Stimulated activated CD8-positive, alpha-beta memory T cell treated with anti-CD3 and anti-CD28 coated beads, Interleukin-12 subunit alpha, Interleukin-12 subunit beta, amount 100 ng/mL, for 24 hours (primary cell): ENCODE measurements around the gene MFGE8.
"Not testable (repeated sequence)": the region's sequence is repeated elsewhere in the genome, so short reads cannot be mapped to it uniquely, and the experiment has no call there.

Source experiments
- DNase-seq: peaks from one replicate; pipeline ENCODE4 v3.0.0-alpha.2; 2020; ENCODE audit errors: extremely low read depth

MFGE8 gene

GRCh38 chr15:88913017-88913849, at the start of gene MFGE8:
MFGE8 (minus strand) TSS chr15:88913379; CDS start chr15:88913319, 60 bp downstream.
- peak; percentile 49 for DNase-seq

- no peak for DNase-seq
Measured at GRCh38 chr15:88959445-88959844, 46.3 kb upstream of the MFGE8 start.

GRCh38 chr15:88956906-88957305, 43.7 kb upstream of the MFGE8 start:
- no peak for DNase-seq

- no peak for DNase-seq
Measured at GRCh38 chr15:88956263-88956662, 43.1 kb upstream of the MFGE8 start.

- no peak for DNase-seq
Measured at GRCh38 chr15:88954431-88955277, 41.5 kb upstream of the MFGE8 start.

GRCh38 chr15:88950600-88951160, 37.5 kb upstream of the MFGE8 start:
- no peak for DNase-seq

GRCh38 chr15:88949734-88950400, 36.7 kb upstream of the MFGE8 start:
- no peak for DNase-seq

GRCh38 chr15:88940110-88940675, 27.0 kb upstream of the MFGE8 start:
- no peak for DNase-seq

- DNase-seq: no peak
Measured at GRCh38 chr15:88939486-88939806, 26.3 kb upstream of the MFGE8 start.

- no peak for DNase-seq
Measured at GRCh38 chr15:88938802-88939485, 25.8 kb upstream of the MFGE8 start.

- not testable (repeated sequence) for DNase-seq
Measured at GRCh38 chr15:88934449-88934848, 21.3 kb upstream of the MFGE8 start.

- DNase-seq: no peak
Measured at GRCh38 chr15:88932875-88933330, 19.7 kb upstream of the MFGE8 start.

GRCh38 chr15:88932271-88932874, 19.2 kb upstream of the MFGE8 start:
- no peak for DNase-seq

GRCh38 chr15:88930579-88930978, 17.4 kb upstream of the MFGE8 start:
- no peak for DNase-seq

GRCh38 chr15:88929358-88930098, 16.3 kb upstream of the MFGE8 start:
- not testable (repeated sequence) for DNase-seq

- DNase-seq: not testable (repeated sequence)
Measured at GRCh38 chr15:88928192-88928591, 15.0 kb upstream of the MFGE8 start.

GRCh38 chr15:88925648-88926047, 12.5 kb upstream of the MFGE8 start:
- DNase-seq: not testable (repeated sequence)

- not testable (repeated sequence) for DNase-seq
Measured at GRCh38 chr15:88920892-88921435, 7.8 kb upstream of the MFGE8 start.

- DNase-seq: no peak
Measured at GRCh38 chr15:88920186-88920891, 7.2 kb upstream of the MFGE8 start.
